ENCODE results near the gene KRTAP5-2.

The KRTAP5-2 gene

DNA sequence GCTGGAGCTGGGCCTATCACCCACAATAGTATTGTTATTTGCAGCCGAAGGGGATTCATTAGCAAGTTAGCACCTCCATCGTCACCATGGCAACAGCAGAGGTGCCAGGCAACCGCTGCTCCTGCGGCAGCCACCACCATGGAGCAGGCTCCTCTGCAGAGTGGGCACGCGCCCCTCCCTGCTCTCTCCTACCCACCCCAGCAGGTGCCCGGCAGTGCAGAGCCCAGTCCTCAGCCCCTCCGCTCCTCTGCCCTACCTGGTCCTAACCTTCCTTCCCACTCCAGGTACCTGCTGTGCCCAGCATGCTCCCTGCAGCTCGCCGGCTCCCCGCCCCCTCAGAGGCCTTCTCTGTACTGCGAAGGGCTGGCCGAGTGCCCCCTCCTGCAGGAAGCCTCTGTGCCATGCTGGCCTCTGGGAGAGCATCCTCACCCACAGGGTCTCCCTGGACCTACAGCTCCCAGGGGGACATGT is 29.6 kb downstream of the KRTAP5-2 start:
- peak in 30 of 56 donors; percentile 23 to 88 (median 56) for DNase-seq

DNA sequence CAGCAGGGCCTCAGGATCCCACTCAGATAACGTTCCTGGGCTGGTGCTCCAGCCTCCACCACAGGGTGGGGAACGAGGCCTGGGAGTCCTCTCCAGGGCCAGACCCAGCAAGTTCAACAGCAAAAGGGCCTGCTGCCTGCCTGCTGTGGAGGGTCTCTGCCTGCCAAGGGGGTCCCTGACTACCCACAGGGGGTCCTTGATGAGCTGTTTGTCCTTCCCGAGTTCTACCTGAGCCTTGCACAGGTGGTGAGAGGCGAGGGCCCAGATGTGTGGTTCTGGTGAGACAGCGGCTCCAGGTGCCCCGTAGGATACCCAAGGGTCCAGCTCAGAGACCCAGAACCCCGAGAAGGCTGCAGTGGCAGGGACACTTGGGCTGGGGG is 30.4 kb downstream of the KRTAP5-2 start:
- no peak for DNase-seq

DNA sequence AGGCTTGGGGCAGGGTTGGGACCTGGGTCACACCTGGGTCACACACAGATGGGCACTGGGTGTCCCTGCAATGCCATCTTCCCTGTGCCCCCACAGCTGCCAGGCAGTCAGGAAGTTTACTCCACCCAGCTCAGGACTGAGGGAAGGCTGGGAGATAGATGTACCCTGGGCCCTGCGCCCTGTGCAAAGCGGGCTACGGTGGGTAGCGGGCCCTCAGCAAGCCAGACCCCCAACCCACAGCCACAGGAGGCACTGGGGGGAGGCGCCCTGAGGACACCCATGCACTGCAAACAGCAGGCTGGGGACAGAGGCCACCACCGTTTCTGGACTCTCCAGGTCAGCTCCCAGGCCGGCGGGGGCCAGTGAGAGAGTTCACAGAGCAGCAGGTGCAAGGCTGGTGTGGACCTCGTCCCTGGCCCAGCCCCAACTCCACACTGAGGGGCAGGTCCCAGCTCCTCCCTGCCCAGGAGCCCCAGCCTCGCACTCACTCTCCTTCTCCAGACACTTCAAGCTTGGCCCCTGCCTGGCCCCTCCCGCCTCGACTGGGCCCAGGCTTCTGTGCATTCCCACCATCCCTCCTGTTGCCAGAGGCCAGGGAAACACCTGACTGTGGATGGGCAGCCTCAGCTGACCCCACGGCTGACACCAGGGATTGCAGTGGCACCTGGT is 30.9 kb downstream of the KRTAP5-2 start:
- no peak for DNase-seq

DNA sequence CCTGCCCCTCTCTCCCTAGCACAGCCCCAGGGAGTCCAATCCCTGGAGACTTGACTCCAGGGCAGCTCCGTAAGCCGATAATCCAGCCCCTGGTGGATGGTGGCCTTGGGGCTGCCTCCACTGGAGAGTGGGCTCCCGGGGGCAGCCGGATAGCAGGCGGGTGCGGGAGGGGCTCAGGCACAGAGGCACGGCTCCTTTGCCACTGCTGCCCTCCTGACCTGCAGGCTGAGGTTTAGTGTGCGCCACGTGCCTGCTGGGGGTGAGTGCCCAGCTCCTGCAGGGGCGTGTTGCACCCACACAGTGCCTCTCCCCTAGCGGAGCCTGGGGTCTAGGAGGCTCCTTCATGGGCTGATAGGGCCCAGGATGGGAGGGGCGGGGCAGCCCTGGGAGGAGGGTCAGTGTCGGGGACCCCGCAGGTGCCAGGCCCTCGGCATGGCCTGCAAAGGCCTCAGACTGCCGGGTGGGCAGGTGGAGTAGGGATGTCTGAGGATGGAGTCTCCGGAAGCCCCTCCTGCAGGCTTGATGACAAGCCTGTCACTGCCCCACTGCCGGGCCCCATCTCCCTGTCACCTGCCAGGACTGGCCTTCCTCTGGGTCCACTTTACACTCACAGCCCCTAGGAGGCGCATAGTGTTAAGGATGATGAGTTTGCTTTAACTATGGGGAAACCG is 31.6 kb downstream of the KRTAP5-2 start:
- no peak for DNase-seq

DNA sequence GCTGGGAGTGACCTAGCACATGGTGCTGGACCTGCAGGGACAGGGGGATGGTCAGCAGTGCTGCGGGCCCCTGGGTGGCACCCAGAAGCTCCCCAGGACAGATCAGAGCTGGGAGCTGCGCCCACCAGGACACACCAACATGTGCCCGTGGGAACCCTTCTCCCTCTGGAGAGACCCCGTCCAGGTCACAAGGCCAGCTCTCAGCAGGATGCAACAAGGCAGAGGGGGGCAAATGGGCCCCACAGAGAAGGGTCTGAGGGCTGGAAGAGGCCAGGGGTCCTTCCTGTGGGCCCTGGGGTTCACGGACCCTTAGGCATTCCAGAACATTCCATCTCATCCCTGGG is 32.2 kb downstream of the KRTAP5-2 start:
- DNase-seq, result no peak

DNA sequence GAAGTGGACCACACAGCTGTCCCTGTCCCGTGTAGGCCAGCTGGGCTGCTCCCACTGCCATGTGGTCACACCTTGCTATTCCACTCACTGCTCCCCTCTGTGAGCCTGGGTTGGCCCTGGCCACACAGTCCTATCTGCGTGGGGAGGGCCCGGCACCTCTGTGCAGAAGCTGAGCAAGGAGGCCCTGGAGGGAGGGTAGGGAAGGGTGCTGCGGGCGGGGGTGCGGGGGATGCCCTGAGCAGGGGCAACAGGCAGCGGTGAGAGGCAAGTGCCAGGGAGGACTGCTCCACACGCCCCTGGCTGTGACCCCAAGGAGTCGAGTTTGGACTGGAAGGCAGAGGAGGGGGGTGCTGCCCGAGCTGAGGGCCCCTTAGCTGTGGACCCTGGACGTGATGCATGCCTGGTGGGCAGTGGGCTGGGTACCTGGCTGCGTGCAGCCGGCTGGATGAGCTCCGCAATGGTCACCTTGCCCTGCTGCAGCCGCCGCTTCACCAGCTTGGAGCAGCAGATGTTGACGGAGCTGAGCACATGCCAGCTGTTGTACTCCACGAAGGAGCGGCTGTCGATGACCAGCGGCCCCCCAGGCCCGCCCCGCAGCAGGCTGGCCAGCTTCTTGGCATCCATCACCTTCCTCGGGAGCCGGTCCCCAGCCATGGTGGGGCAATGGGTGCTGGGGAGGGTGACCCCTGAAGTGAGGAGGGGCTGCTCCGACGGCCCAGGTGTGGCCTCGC is 32.8 kb downstream of the KRTAP5-2 start:
- no peak for DNase-seq

DNA sequence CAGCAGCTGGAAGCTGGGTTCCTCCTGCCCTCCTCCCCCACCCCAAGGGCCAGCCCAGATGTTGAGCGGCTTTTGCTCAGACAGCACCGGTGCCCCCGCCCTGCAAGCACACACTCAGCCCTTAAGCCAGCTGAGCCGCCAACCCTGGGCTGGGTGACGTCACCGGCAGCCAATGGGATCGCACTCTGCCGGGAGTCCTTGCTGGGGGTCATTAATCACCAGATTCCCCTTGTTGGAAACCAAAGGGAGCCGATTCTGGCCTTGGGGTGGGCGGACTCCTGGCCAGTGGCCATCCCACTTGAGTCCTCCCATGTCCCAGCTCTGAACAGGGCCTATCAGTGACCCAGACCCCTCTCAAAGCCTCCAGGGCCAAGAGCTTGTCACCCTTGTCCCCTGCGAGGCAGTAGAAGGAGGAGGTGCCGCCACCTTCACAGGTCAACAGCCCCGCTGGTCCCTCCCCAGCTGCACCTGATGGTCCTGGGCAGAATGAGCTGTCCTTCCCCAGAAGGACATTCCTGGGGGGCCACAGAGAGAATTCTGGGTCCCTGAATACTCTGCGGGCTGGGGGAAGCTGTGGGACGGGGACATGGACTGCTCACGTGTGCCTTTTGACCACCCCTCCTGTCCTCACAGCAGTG is 33.4 kb downstream of the KRTAP5-2 start:
- peak in 34 of 56 donors; percentile 22 to 93 (median 56) for DNase-seq

DNA sequence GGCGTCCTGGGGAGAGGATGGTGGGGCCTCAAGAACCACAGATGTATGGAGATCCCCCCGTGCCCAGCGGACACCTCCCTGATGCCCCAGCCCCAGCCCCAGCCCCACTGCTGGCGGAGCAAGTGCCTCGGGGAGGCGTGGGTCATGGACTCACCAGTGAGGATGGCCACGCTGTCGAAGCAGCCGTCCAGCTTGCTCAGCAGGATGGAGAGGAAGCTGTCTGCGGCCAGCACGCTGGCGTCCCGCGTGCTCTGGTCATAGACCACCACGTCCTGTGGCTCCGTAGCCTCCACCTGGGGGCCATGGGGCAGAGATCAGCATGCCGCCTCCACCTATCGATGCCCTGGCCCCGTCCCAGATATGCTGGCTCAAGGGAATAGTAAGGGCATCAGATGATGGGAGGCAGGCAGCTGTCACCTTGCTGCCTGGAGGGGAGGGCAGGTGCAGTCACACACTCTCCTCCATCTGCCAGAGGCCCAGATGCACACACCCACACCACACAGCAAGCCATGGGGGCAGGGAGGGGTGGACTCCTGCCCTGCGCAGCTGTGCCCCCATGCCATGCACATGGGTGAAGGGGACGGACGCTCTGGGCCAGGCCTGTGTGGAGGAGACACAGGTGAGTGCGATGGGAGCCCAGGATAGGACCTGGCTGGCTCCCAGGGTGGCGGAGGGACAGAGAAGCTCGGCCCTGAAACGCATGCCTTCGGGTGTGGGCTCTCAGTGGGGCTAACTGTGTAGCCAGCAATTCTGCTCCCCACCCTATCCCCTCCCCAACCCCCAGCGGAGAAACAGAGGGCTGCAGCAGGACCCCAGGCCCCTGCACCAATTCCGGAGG is 34.2 kb downstream of the KRTAP5-2 start:
- no peak for DNase-seq

DNA sequence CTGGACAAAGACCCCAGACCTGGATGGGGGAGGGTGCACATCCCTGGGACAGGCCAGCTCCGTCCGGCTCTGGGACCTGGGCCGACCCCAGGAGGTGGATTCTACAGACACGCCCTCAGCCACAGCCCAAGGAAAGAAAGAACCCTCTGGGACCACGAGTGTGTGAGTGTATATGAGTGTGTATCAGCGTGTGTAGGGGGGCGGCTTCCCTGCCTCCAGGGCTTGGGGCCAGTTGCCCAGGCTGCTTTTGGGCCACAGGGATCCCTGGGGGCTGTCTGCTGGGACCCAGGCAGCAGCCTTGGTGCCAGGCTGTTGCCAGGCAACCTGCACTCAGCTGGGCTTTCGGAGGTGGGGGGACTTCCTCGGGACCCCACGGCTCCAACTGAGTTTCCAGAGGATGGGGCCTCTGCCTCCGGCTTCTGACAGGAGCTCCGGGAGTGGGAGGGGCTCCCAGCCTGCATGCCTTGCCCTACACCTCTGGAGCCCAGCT is 34.9 kb downstream of the KRTAP5-2 start:
- DNase-seq, result no peak

DNA sequence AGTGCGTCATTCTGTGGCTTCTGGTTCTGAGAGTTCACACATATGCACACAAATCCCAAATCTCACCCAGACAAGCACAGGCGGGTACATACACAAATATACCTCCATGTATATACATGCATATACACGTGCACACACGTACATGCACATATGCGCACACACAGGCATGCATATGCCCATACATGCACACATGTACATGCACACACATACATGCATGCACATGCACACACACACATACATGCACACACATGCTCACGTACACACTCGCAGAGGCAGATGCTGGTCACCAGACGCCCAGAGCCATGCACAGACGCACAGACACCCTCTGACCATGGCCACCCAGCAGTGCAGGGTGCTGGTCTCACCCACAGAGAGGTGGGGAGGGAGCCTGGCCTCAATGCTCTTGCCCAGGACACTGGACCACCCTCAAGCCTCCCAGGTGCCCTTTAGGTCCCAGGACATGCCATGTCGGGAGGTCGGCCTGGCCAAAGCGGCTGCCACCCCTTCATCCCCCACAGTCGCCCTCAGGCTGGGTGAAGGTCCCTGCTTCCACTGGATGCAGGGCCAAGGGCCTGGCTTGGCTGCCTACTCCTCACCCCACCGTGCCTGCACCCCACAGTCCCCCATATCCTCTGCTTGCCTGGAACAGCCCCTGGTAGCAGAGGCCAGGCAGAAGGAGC is 35.5 kb downstream of the KRTAP5-2 start:
- DNase-seq, result no peak

DNA sequence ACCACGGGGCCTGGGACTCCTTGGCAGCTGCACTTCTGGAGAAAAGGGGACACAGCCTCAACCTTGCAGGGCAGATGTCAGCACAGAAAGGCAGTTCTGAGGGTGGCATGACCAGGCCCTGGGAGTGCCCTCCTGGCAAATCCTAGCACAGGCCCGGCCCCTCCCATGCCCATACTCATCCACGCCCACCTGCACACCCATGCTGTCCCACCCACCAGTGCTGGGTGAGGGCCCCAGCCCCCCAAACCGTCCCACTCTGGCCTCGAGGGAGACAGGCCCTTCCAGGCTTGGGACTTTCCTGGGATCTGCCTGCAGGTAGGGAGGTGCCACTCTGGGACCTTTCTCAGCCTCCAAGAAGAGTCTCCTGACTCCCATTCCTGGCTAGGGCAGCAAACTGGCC is 36.1 kb downstream of the KRTAP5-2 start:
- no peak for DNase-seq

DNA sequence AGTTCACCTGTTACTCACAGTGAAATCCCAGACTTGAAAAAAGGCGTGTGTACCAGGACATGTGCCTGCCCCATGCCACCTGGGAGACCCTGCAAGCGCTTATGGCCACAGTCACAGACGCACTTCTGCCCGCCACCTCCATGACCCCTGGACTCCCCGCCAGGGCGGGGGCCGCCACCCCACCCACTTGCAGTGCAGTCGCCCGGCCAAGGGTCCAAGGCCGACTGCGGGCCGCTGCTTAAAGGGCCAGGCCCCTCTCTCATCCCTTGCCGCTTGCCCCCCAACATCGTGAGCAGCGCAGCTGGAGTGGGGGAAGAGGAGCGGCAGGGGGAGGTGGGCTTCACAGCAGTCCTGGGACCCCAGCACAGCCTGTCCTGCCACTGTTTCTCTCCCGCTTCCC is 36.8 kb downstream of the KRTAP5-2 start:
- DNase-seq, result no peak

DNA sequence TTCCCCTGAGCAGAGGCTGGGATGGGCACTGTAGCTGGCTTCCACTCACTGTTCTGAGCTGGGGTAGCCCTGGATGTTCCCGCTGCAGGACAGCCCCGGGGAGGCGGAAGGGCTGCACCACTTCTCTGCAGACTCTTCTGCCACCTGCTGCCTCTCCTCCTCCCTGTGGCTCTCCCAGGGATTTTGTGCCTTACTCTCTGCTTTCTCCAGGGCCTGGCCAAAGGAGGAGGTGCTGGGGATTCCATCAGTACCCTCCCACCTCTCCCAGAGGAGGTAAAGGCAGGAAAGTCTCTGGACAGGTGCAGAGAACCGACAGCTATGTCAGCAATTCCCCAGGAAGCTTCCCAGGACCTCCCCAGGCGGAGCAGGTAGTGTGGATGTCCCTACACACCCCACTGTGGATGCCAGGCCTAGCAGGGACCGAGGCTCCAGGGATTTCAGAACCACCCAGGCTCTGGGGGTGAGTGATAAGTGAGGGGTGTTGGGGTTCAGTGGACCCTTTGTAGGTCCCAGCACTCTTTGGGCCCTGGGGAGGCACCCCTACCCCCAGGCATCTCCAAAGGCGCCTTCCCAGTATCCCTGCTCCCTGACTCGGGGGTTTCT is 37.3 kb downstream of the KRTAP5-2 start:
- no peak for DNase-seq

DNA sequence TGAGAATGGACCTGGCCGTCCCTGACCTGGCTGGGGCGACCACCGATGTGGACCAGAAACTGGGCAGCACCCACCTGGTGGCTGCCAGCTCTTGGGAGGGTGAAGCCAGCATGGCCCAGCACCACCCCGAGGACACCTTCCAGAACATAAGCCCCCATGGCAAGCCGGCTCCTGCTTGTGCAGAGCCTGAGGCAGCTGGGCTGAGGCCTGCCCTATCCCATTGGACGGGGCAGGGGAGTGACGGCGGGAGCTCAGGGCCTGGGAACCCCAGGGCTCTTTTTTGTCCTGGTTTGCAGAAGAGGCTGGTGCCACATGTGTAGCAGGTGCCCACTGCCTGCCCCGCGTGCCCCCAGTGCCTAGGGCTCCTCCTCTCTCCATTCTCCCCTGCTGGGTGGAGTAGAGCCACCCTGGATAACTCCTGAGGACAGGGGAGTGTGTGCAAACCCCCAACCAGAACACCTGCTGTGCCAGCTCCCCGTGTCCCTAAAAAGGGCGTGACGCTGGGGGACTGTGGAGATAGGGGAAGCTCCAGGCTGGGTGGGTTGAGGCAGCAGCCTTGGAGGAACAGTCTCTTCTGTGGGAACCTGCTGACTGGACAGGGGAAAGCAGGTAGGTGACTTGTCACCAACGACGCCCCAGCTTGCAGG is 38.0 kb downstream of the KRTAP5-2 start:
- DNase-seq, result no peak

DNA sequence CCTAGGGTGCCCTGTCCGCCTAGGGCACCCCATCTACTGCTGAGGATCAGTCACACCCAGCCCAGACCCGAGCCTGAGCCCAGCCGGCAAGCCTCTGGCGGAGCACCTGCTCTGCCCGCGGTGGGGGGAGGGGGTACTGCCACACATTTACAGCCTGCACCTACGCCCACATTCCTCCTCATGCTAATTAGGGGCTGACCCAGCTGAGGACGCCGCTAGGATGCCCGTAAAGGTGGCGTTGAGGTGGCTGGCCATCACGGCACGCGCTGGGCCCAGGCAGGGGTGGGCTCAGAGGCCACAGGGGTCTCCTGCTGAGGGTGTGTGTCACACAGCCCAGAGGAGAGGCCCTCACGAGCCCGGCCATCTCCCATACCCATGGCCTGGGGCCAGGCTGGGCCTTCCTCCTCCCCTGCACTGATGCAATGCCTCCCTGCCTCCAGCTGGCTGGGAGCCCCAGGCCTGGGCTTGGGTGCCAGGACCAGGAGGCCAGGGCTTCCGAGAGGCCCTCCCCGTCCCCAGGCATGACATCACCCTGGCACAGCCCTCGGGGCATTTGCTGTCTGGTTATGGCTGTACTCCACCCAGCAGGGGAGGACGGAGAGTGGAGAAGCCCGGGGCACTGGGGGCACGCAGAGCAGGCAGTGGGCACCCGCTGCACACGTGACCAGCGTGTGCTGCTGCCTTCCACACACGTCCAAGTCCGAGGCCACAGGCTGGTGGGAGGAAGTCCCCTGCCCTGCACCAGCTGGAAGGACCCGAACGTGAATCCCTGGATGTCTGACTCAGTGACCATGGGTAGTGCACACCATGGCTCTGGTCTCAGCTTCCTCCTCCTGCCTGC is 38.8 kb downstream of the KRTAP5-2 start:
- DNase-seq, result peak in 54 of 56 donors; percentile 42 to 98 (median 90)

DNA sequence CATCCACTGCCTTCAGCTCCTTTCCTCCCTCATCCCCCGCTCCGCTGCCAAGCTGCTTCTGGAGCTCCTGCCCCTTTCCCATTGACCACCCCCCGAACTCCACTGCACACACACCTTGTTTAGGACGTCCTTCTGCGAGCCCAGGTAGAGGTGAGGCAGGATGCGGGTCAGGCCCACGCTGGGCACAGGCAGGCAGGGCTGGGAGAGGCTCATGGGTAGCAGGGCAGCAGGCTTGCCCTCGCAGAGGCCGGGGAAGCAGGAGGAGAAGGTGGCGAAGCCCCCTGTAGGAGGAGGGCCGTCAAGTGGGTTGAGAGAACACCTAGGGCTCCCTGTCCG is 39.4 kb downstream of the KRTAP5-2 start:
- no peak for DNase-seq

DNA sequence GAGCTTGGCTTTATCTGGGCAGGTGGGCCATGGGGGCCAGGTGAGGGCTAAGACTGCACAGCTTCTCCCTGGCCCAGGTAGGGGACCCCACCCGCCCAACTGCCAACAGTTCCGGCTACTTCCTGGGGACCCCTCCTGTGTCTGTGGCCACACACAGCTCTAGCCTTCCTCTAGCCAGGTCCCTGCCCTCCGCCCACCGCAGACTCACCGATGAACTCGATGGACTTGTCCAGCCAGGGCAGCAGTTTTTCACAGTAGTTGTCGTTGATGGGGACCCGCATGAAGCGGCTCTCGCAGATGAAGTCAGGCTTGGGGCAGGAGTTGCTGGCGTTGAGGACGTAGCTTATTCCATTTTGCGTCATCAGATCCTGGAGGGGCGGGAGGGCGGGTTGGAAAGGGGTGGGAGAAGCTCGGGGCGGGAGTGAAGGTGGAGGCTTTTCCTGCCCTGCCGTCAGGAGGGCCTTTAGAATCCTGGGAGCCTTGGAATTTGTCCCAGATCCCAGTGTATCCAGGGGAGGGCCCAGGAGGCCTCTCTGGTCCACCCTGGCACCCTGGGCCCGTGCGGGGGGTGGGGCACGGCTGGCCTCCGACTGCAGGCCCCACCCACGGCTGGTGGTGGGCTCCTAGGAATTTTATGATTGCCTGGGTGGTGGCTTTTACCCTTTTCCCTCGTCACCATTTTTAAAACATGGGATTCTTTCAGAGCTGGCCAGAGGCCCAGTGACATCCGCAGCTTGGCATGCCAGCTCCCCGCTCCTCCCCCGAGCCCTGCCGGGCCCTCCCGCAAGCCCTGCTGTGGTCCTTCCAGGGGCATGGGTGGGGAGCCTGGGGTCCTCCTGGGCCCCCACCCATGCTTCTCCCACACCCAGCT is 40.0 kb downstream of the KRTAP5-2 start:
- DNase-seq, result peak in 5 of 56 donors; percentile 22 to 53 (median 36)

All from nucleus accumbens (tissue), 56 donors.